Measurements from ENCODE around the gene DRD5.
A peak's percentile ranks its signal among the peaks of the same experiment; 100 is the strongest.

The DRD5 gene

DNA sequence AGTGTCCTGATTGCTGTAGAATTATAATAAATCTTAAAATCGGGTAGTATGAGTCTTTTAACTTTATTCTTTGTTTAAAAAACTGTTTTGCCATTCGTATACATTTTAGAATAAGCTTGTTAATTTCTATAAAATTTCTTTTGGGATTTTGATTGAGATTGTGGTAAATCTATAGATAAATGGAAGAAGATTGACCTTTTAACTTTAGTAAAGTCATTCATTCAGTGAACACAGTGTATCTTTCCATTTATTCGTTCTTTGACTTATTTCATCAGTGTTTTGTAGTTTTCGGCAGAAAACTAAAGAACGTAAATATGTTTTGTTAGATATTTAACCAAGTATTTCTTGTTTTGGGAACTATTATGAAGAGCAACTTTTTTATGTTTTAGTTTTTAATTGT lies 38.9 kb downstream of the DRD5 start:
- no peak for DNase-seq

DNA sequence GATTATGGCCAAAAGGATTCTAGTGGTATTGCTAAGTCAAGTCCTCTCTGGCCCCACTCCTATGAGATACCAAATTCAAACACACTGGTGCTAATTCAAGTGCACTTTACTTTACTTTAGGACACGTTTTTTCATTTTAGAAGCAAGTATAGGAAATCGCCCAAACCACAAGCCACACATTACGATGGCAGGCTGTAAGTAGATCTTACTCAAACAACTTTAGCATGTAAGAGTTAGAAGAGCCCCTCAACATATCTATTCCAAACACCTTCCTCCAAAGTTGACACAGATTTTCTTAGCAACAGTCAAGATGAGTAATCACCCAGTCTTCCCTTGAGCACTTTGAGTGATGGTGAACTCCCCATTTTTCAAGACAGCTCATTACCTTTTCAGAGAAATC lies 43.6 kb downstream of the DRD5 start:
- no peak for DNase-seq

DNA sequence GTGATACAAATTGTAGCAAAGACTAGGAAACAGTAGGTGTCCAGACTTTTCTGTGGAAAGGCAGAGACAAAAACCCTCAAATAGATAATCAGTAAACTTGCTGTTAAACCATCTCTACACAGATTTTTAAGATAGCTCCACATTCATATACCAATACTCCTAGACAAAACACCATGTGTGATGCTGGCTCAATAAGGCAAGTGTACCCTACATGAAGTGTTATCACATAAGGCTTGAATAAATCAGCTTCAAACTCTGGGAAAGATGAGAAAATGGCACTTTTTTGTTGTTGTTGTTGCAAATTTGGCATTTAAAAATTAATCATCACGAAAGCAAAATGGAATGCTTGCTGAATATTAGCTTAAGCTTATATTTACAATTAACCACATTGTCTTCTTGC lies 45.1 kb downstream of the DRD5 start:
- no peak for DNase-seq

DNA sequence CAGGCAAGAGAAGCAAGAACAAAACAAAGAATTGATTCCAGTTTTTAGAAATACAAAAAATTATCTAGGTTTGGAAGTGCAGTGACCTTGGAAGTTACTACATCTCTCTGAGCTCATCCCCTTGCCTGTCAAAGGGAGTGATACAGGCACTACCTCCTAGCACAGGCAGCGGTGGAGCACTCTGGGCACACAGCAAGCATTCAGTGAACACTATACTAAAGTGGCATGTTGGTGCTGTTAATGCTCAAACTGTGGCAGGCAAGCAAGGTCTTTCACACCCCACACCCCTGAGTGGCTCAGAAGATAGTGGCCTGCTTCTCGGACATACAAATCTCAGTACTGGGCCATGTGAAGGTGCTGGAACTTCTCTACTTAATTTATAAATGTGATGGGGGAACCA lies 51.2 kb downstream of the DRD5 start:
- peak; percentile 22 for DNase-seq

DNA sequence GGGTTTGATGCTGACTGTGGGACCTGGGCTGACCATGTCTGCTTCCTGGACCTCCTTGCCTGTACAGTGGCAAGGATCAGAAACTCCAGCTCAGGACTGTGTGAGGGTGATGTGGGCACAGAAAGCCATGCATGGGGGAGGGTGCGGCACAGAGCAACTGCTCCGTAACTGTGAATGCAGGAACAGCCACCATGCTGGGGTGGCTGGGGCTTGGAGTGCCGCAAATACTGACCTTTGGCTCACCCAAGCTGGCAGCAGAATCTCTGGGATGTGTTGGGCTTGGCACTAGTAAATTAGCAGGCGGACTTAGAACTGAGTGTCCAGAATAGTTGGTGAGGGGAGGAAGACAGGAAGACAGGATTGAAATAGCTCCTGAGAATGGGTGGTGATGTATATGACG lies 52.0 kb downstream of the DRD5 start:
- DNase-seq, result no peak
